GM10266 (cell line): ENCODE measurements around the gene ABCC1.

ENCODE experiments used
- DNase-seq: peaks from one replicate; pipeline ENCODE4 v3.0.0; 2012; ENCODE audit errors: extremely low spot score
- CTCF ChIP-seq: IDR thresholded peaks from 2 replicates; pipeline ENCODE4 v1.5.1; 2012; ENCODE audit warnings: mild to moderate bottlenecking, low read depth; ENCODE audit not compliant: control insufficient read depth, insufficient read depth; ENCODE audit errors: missing control alignments

Gene ABCC1

GRCh38 chr16:15949210-15950160 lies at the start of gene ABCC1:
Gene ABCC1 (plus strand): TSS chr16:15949616. CDS start chr16:15949752, 136 bp downstream.
- peak; percentile 91 for DNase-seq
- no peak for TF ChIP-seq CTCF

GRCh38 chr16:15900357-15900756 lies 49.1 kb upstream of the ABCC1 start:
- TF ChIP-seq CTCF, result no peak
- DNase-seq, result no peak

- TF ChIP-seq CTCF, result no peak
- DNase-seq, result no peak
Measured at GRCh38 chr16:15900901-15901500, 48.4 kb upstream of the ABCC1 start.

- TF ChIP-seq CTCF, result no peak
- DNase-seq, result no peak
Measured at GRCh38 chr16:15903960-15904359, 45.5 kb upstream of the ABCC1 start.

GRCh38 chr16:15906439-15906838 lies 43.0 kb upstream of the ABCC1 start:
- TF ChIP-seq CTCF, result no peak
- no peak for DNase-seq

GRCh38 chr16:15907863-15908478 lies 41.4 kb upstream of the ABCC1 start:
- no peak for TF ChIP-seq CTCF
- DNase-seq, result peak; percentile 87

GRCh38 chr16:15911198-15911597 lies 38.2 kb upstream of the ABCC1 start:
- no peak for TF ChIP-seq CTCF

More at GRCh38 chr16:15911198-15911597, 38.2 kb upstream of the ABCC1 start:
- no peak for DNase-seq
